ENCODE data around the gene PUS7. TPM values are rescaled to one million over a fixed set of nuclear protein-coding genes. Genes with fewer than 3 reads are reported as not detected.

The PUS7 gene
- total RNA-seq (2022; extraction: Qiagen RNA extraction): 22.9 to 34.7 TPM (median 25.6 TPM) in 5 replicates

GRCh38 chr7:105521717-105522463 lies at the start of gene PUS7:
Gene PUS7 (minus strand): TSS chr7:105522271. CDS start chr7:105508512, 13,759 bp downstream.

DNA sequence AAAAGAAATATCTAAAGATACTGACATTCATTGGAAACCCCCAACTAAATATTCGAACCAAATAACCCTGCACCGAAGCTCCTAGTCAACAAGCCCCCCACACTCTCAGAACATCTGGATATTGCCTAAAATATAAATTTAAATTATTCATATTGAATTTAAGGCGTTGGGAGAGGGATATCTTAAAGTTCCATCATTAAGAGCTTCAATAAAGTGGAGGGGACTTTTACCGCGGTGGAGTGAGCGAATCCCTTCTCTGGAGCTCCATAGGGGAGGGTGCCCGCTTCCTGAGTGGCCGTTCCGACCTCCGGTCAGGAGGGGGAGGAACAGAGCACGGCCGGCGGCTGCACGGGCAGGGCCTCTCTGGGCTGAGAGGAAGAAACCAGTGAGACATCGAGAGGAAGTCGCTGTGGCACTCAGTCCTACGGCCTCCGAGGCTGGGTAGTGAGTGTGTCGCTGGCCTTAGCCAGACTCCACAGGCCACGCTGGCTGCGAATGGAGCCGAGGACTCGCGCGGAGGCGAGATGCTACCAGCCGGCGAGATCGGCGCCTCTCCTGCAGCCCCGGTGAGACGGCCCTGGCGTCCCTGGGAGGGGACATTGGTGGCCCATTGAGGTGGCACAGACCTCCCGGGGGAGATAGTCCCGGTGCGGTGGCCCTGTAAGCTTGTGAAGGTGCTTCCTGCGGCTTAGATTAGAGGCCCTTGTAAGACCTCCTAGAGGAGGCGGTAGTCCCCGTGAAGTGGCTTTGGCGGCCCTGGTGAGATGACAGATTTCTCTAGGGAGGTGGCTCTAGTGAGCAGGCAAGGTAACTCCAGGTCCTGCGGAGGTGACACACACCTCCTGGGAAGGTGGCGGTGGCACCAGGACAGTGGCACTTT lies 10.0 kb upstream of the PUS7 start, which contains the start of gene RINT1:
Gene RINT1 (plus strand): TSS at position 410 of the 880 bp plus-strand sequence. CDS start 115 bp downstream, at position 525.

Other genes with a start within 250 kb of the PUS7 start
- 28.4 to 37.4 TPM (median 34.1 TPM) in 5 replicates for gene SRPK2, start 133.3 kb downstream of the PUS7 start, total RNA-seq (2022; extraction: Qiagen RNA extraction)
- 13.7 to 19.2 TPM (median 14.6 TPM) in 5 replicates for gene RINT1, start 9.9 kb upstream of the PUS7 start, total RNA-seq (2022; extraction: Qiagen RNA extraction)
- 2.4 to 3.7 TPM (median 3.0 TPM) in 5 replicates for gene EFCAB10, start 59.2 kb upstream of the PUS7 start, total RNA-seq (2022; extraction: Qiagen RNA extraction)

Measured in A549 treated with CORT108297 at 1 μM for 4 hours (cell line).